K562 (cell line): ENCODE measurements around the gene TSPAN1. TPM values are rescaled to one million over a fixed set of nuclear protein-coding genes. Genes with fewer than 3 reads are reported as not detected.

Source experiments
- ASH1L ChIP-seq: fragments of 450-650 bp; IDR thresholded peaks from 2 replicates; pipeline ENCODE4 v1.6.1; 2018; ENCODE audit warnings: borderline replicate concordance, mild to moderate bottlenecking, low read depth; ENCODE audit not compliant: partially characterized antibody
- CREB1 ChIP-seq, 2 experiments: sonication (generic) in 1 of 2; formaldehyde crosslinking in 1 of 2; IDR thresholded peaks; 2 replicates each; pipeline versions ENCODE4 v1.6.1 to v1.8.0; 2012 to 2022; ENCODE audit warnings: inconsistent platforms in 1 of 2, mild to moderate bottlenecking in 1 of 2, missing genetic modification reagents in 1 of 2, moderate library complexity in 1 of 2
- DIDO1 ChIP-seq: fragments of 450-650 bp; IDR thresholded peaks from 2 replicates; pipeline ENCODE4 v1.6.1; 2016; ENCODE audit warnings: low read depth, missing biosample characterization, missing genetic modification characterization
- FOSL1 ChIP-seq: fragments of 200-800 bp; sonication (Bioruptor generic); conservative IDR thresholded peaks from 2 replicates; pipeline ENCODE4 v1.6.1; 2016; ENCODE audit warnings: missing genetic modification characterization, missing compliant biosample characterization
- HNRNPL ChIP-seq: fragments of 200-400 bp; formaldehyde crosslinking; IDR thresholded peaks from 2 replicates; pipeline ENCODE4 v1.6.1; 2017; ENCODE audit warnings: low read depth, mild to moderate bottlenecking, low read length
- JUN ChIP-seq, 2 experiments: sonication (generic) in 1 of 2; formaldehyde crosslinking in 1 of 2; IDR thresholded peaks; 2 replicates each; pipeline versions ENCODE4 v1.6.1 to v1.8.0; 2012 to 2022; ENCODE audit warnings: borderline replicate concordance in 2 of 2, mild to moderate bottlenecking in 2 of 2, improper control_type of control experiment in 1 of 2, low read depth in 1 of 2, low read length in 1 of 2, missing genetic modification reagents in 1 of 2
- JUND ChIP-seq, 2 experiments: IDR thresholded peaks; 2 replicates in 1 of 2; 3 replicates in 1 of 2; pipeline ENCODE4 v1.6.1; 2011; ENCODE audit warnings: borderline replicate concordance in 2 of 2, low read depth in 2 of 2, low read length in 2 of 2, improper control_type of control experiment in 1 of 2, missing biosample characterization in 1 of 2, missing genetic modification characterization in 1 of 2, missing genetic modification reagents in 1 of 2
- MAFK ChIP-seq: IDR thresholded peaks from 2 replicates; pipeline ENCODE4 v1.6.1; 2011; ENCODE audit warnings: low read length, improper control_type of control experiment
- NCOR1 ChIP-seq: fragments of 450-650 bp; IDR thresholded peaks from 2 replicates; pipeline ENCODE4 v1.6.1; 2016; ENCODE audit warnings: mild to moderate bottlenecking, moderate library complexity
- NEUROD1 ChIP-seq: fragments of 150-350 bp; IDR thresholded peaks from 2 replicates; pipeline ENCODE4 v1.6.1; 2014; ENCODE audit warnings: borderline replicate concordance, low read length, low read depth; ENCODE audit not compliant: partially characterized antibody
- PHB2 ChIP-seq: fragments of 450-650 bp; IDR thresholded peaks from 2 replicates; pipeline ENCODE4 v1.6.1; 2017; ENCODE audit warnings: low read depth
- PRDM10 ChIP-seq: fragments of 450-650 bp; IDR thresholded peaks from 2 replicates; pipeline ENCODE4 v1.6.1; 2018; ENCODE audit not compliant: partially characterized antibody
- RBM22 ChIP-seq: fragments of 200-400 bp; formaldehyde crosslinking; IDR thresholded peaks from 2 replicates; pipeline ENCODE4 v1.6.1; 2018; ENCODE audit warnings: low read length, low read depth; ENCODE audit not compliant: poor library complexity, severe bottlenecking
- RCOR1 ChIP-seq, 2 experiments: IDR thresholded peaks; 2 replicates each; pipeline ENCODE4 v1.6.1; 2012; ENCODE audit warnings: low read depth in 2 of 2, low read length in 2 of 2, borderline replicate concordance in 1 of 2, improper control_type of control experiment in 1 of 2
- RNF2 ChIP-seq: sonication (generic); IDR thresholded peaks from 2 replicates; pipeline ENCODE4 v1.6.1; 2016
- TFAM ChIP-seq: fragments of 250-450 bp; sonication (Bioruptor Pico); conservative IDR thresholded peaks from 2 replicates; pipeline ENCODE4 v1.5.0; 2021; ENCODE audit warnings: mild to moderate bottlenecking, moderate library complexity
- ZBED1 ChIP-seq: IDR thresholded peaks from 2 replicates; pipeline ENCODE4 v1.6.1; 2014
- ZNF121 ChIP-seq: sonication (generic); formaldehyde crosslinking; conservative IDR thresholded peaks from 2 replicates; pipeline ENCODE4 v1.8.0; 2022; ENCODE audit warnings: missing genetic modification reagents
- ZNF197 ChIP-seq: fragments of 200-800 bp; sonication (Bioruptor generic); IDR thresholded peaks from 2 replicates; pipeline ENCODE4 v1.6.1; 2016; ENCODE audit warnings: low read depth, missing genetic modification characterization, missing compliant biosample characterization
- ZNF232 ChIP-seq: sonication (generic); formaldehyde crosslinking; IDR thresholded peaks from 2 replicates; pipeline ENCODE4 v1.8.0; 2022; ENCODE audit warnings: mild to moderate bottlenecking, missing genetic modification reagents
- polyA plus RNA-seq, 8 experiments: library from polyadenylated mRNA; depleted of rRNA in 4 of 8; stranded (reverse) in 5 of 8; unstranded in 3 of 8; fragments of >200 nt; fragmentation: Nextera tagmentation in 2 of 8; fragmentation: Illumina TruSeq in 1 of 8; extraction: Ambion mirVana in 2 of 8; extraction: Trizol in 1 of 8; gene quantifications; 2 replicates each; pipeline versions ENCODE4 v1.2.1 to v1.2.3, GENCODE V29; 2011 to 2014; ENCODE audit warnings: inconsistent platforms in 1 of 8, missing spikeins in 1 of 8
- total RNA-seq, 7 experiments: library from RNA; depleted of rRNA in 6 of 7; stranded (reverse); fragments of >200 nt in 6 of 7; fragmentation: Illumina TruSeq in 2 of 7; extraction: Trizol in 2 of 7; gene quantifications; 2 replicates each; pipeline versions ENCODE4 v1.2.1 to v1.2.3, GENCODE V29; 2011 to 2021; ENCODE audit warnings: low replicate concordance in 1 of 7
- TF ChIP-seq, protein P1 (sequence below): fragments of 200-800 bp; sonication (Bioruptor generic); IDR thresholded peaks from 2 replicates; pipeline ENCODE4 v1.6.1; 2017; ENCODE audit warnings: missing genetic modification characterization, missing compliant biosample characterization

The TSPAN1 gene
- total and polyA plus RNA-seq, 9 of the 15 experiments (the other 6 are each of a cell fraction or from before 2014, with no cell fraction given), result 0.58 TPM; not detected in 8

DNA sequence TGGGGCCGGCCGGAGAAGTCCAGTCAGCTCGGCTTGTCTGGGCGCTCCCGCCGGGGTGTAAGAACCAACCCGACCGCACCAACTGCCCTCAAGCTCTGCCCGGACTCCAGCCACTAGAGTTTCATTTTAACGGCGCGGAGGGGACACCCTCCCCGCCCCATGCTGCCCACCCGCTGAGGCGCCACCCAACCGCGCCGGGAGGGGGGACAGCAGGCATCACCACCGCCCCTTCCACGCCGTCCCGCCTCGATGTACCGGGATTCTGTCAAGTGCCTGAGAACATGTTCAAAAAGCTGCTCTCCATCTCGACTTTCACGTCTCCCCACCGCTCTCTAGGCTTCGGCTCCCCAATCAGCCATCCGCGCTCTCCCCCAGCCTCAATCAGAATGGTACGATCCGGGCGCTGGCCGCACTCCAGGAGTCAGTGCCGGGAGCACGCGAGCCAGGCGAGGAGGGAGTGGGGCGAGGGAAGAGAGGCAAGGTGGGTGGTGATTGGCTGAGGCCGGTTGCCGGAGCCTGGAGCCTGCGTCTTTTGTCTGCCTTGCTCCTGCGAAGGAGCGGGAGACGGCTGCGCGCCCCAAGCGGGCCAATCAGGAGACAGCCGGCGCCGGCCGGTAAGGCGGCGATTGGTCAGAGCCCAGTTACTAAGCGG, 42.2 kb upstream of the TSPAN1 start, which contains the start of gene PIK3R3 (continued):
- TF ChIP-seq, protein P1, sequence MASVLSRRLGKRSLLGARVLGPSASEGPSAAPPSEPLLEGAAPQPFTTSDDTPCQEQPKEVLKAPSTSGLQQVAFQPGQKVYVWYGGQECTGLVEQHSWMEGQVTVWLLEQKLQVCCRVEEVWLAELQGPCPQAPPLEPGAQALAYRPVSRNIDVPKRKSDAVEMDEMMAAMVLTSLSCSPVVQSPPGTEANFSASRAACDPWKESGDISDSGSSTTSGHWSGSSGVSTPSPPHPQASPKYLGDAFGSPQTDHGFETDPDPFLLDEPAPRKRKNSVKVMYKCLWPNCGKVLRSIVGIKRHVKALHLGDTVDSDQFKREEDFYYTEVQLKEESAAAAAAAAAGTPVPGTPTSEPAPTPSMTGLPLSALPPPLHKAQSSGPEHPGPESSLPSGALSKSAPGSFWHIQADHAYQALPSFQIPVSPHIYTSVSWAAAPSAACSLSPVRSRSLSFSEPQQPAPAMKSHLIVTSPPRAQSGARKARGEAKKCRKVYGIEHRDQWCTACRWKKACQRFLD (CRISPR knock-in tag), result peak; percentile 97
- peak; percentile 95 for TF ChIP-seq ASH1L
- peak; percentile 97 for TF ChIP-seq ZNF232 (CRISPR knock-in tag)
- TF ChIP-seq RCOR1 (IDR thresholded peaks at IDR 0.05; ENCODE audit: borderline replicate concordance in 1 of 2, low read depth in 2 of 2, low read length in 2 of 2), result peak; percentile 32 to 73; a peak in 3 of 4 replicates
- no peak for TF ChIP-seq TFAM (CRISPR knock-in tag)
- peak; percentile 98 for TF ChIP-seq JUND (IDR thresholded peaks at IDR 0.05; ENCODE audit: borderline replicate concordance, low read depth, low read length)
- peak; percentile 17; the same call in 1 of the 3 replicates for TF ChIP-seq JUND (tag; IDR thresholded peaks at IDR 0.05; ENCODE audit: borderline replicate concordance, low read depth, low read length)
- peak; percentile 43; the same call in 1 of the 2 replicates for TF ChIP-seq CREB1 (IDR thresholded peaks at IDR 0.05)
- peak; percentile 83 for TF ChIP-seq CREB1 (CRISPR knock-in tag; IDR thresholded peaks at IDR 0.05)
- TF ChIP-seq RBM22, result peak; percentile 91
- TF ChIP-seq PHB2, result peak; percentile 57; the same call in 1 of the 2 replicates
- TF ChIP-seq ZNF121, result peak; percentile 14; the same call in 1 of the 2 replicates
- TF ChIP-seq NEUROD1, result peak; percentile 84
- TF ChIP-seq ZBED1, result no peak; the same call in 1 of the 2 replicates
- peak; percentile 100 for TF ChIP-seq PRDM10
- TF ChIP-seq ZNF197 (CRISPR knock-in tag), result no peak
- TF ChIP-seq DIDO1 (tag), result peak; percentile 50; the same call in 1 of the 2 replicates
- TF ChIP-seq NCOR1, result peak; percentile 58; the same call in 1 of the 2 replicates
- TF ChIP-seq MAFK, result no peak
- TF ChIP-seq RNF2, result peak; percentile 99
- peak; percentile 81; the same call in 1 of the 2 replicates for TF ChIP-seq JUN (IDR thresholded peaks at IDR 0.05; ENCODE audit: borderline replicate concordance, low read depth, low read length)
- TF ChIP-seq JUN (CRISPR knock-in tag; IDR thresholded peaks at IDR 0.05; ENCODE audit: borderline replicate concordance), result peak; percentile 81; the same call in 1 of the 2 replicates
- peak; percentile 67 for TF ChIP-seq FOSL1 (tag)
- TF ChIP-seq HNRNPL, result peak; percentile 58; the same call in 1 of the 2 replicates
